ENCODE results near the gene MED14.

The MED14 gene

DNA sequence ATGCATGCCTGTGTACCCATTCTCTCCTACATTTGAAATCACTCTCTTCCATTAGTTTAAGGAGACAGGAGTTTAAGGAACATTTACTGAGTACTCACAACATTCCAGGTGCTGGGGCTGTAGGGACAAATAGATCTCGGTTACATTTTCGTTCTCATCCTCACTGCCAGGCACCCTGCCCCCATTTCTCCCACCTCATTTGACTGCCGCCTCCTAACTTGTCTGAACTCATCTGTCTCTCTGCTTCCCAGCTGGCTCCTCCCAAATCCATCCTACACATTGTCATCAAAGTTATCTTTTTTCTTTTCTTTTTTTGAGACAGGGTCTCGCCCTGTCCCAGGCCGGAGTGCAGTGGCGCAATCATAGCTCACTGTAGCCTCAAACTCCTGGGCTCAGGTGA, 131.9 kb downstream of the MED14 start:
- no peak for DNase-seq (ENCODE audit: low read depth)

All from fibroblast of the conjunctiva (primary cell).